ENCODE results near the gene ACOXL.

ACOXL gene

GRCh38 chr2:111031546-111032478 is 299.4 kb downstream of the ACOXL start:
- Histone ChIP-seq H3K4me3 (ENCODE audit: low read depth, low read length, poor library complexity, severe bottlenecking) (no peak overlapping the region), H2AFZ (ENCODE audit: low read length) (no peak overlapping the region), H3K79me2 (ENCODE audit: insufficient read depth, low read length) (no peaks in the 10 kb centered on the region), H3K4me2 (ENCODE audit: low read length) (no peak overlapping the region), H3F3A (ENCODE audit: insufficient read depth, low read length) (no peaks in the 10 kb centered on the region), H3K27me3 (ENCODE audit: insufficient read depth, low read length) (peaks cover 9% of the 10 kb centered on the region; the same call in 1 of the 2 replicates), H3K27ac (ENCODE audit: low read depth, low read length, poor library complexity, severe bottlenecking) (no peak overlapping the region), H3K9me2 (ENCODE audit: low read depth, low read length) (no peaks in the 10 kb centered on the region), H3K9ac (ENCODE audit: low read length) (no peak overlapping the region), H3K4me1 (ENCODE audit: insufficient read depth, low read length, severe bottlenecking) (no peaks in the 10 kb centered on the region), H3K36me3 (ENCODE audit: insufficient read depth, low read length) (no peaks in the 10 kb centered on the region), H3K9me3 (ENCODE audit: low read length) (no peaks in the 10 kb centered on the region), H4K20me1 (ENCODE audit: insufficient read depth, low read length) (no peaks in the 10 kb centered on the region)
- TF ChIP-seq EZH2 (IDR thresholded peaks at IDR 0.05; ENCODE audit: borderline replicate concordance, low read length), result no peak
- TF ChIP-seq, protein P1, sequence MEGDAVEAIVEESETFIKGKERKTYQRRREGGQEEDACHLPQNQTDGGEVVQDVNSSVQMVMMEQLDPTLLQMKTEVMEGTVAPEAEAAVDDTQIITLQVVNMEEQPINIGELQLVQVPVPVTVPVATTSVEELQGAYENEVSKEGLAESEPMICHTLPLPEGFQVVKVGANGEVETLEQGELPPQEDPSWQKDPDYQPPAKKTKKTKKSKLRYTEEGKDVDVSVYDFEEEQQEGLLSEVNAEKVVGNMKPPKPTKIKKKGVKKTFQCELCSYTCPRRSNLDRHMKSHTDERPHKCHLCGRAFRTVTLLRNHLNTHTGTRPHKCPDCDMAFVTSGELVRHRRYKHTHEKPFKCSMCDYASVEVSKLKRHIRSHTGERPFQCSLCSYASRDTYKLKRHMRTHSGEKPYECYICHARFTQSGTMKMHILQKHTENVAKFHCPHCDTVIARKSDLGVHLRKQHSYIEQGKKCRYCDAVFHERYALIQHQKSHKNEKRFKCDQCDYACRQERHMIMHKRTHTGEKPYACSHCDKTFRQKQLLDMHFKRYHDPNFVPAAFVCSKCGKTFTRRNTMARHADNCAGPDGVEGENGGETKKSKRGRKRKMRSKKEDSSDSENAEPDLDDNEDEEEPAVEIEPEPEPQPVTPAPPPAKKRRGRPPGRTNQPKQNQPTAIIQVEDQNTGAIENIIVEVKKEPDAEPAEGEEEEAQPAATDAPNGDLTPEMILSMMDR (IDR thresholded peaks at IDR 0.05; ENCODE audit: low read length), result no peak

DNA sequence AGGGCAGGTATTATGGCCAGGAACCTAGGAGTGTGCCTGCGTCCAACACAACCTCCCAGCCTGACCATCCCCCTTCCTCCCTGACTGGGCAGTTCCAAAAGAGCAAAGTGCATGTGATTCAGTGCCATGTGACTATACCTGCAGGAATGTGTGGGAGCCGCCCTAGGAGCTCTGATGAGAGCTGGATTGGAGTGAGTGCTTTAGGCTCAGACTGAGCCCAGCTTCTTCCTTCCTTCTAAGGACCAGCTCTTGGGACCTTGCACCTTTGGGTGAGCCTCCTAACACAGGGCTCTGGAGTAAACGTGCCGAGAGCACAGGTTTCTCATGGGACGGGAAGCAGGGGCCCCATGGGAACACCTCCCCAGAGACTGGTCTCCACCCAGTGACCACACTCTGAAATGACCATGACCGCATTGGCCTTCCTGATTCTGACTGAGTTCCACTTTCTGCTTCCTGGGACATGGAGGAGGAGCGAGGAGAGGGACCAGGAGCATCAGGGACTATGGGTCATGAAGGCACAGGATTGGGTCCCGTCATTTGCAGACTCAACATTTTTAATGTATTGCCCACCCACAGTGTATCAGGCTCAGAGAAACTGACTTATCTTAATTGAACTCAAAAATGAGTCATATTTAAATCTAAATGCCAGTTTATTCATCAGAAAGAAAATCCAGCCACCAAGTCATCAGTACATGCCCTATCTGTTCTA is 300.5 kb downstream of the ACOXL start:
- peaks cover 6% of the 10 kb centered on the region; the same call in 1 of the 2 replicates for H3K27me3 ChIP-seq (ENCODE audit: insufficient read depth, low read length)
- no peak overlapping the region for H3K4me3 ChIP-seq (ENCODE audit: low read depth, low read length, poor library complexity, severe bottlenecking)
- no peaks in the 10 kb centered on the region for H3K9me2 ChIP-seq (ENCODE audit: low read depth, low read length)
- TF ChIP-seq EZH2 (IDR thresholded peaks at IDR 0.05; ENCODE audit: borderline replicate concordance, low read length), result no peak
- TF ChIP-seq, protein P1 (IDR thresholded peaks at IDR 0.05; ENCODE audit: low read length), result no peak
- no peaks in the 10 kb centered on the region for H4K20me1 ChIP-seq (ENCODE audit: insufficient read depth, low read length)
- no peaks in the 10 kb centered on the region for H3K36me3 ChIP-seq (ENCODE audit: insufficient read depth, low read length)
- H2AFZ ChIP-seq (ENCODE audit: low read length), result no peak overlapping the region
- no peak overlapping the region for H3K4me2 ChIP-seq (ENCODE audit: low read length)
- no peak overlapping the region for H3K27ac ChIP-seq (ENCODE audit: low read depth, low read length, poor library complexity, severe bottlenecking)
- no peaks in the 10 kb centered on the region for H3K4me1 ChIP-seq (ENCODE audit: insufficient read depth, low read length, severe bottlenecking)
- no peaks in the 10 kb centered on the region for H3K9me3 ChIP-seq (ENCODE audit: low read length)
- H3K9ac ChIP-seq (ENCODE audit: low read length), result no peak overlapping the region
- H3K79me2 ChIP-seq (ENCODE audit: insufficient read depth, low read length), result no peaks in the 10 kb centered on the region
- H3F3A ChIP-seq (ENCODE audit: insufficient read depth, low read length), result no peaks in the 10 kb centered on the region

DNA sequence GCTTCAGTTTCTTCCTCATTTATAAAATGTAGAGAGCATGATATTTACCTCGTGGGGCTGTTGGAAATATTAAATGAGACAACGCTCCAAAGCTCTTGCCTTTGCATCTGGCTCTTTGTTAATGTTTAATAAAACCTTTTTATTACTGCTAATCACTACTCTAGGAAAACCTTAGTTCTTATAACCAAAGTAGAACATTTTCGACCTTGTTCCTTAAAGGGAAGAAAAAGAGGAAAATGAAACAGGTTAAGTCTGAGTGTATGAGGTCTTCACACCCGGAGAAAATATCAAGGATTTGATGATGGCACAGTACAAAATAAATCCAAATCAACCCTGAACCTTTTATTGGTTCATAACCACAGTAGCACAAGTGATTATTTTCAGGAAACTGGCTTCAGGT is 301.8 kb downstream of the ACOXL start:
- no peaks in the 10 kb centered on the region for H3K9me2 ChIP-seq (ENCODE audit: low read depth, low read length)
- no peak overlapping the region for H3K4me2 ChIP-seq (ENCODE audit: low read length)
- no peak overlapping the region for H3K4me3 ChIP-seq (ENCODE audit: low read depth, low read length, poor library complexity, severe bottlenecking)
- TF ChIP-seq, protein P1 (IDR thresholded peaks at IDR 0.05; ENCODE audit: low read length), result no peak
- no peak for TF ChIP-seq EZH2 (IDR thresholded peaks at IDR 0.05; ENCODE audit: borderline replicate concordance, low read length)
- no peaks in the 10 kb centered on the region for H3K9me3 ChIP-seq (ENCODE audit: low read length)
- H3K9ac ChIP-seq (ENCODE audit: low read length), result no peak overlapping the region
- no peaks in the 10 kb centered on the region for H3K79me2 ChIP-seq (ENCODE audit: insufficient read depth, low read length)
- H3K27me3 ChIP-seq (ENCODE audit: insufficient read depth, low read length), result peaks cover 6% of the 10 kb centered on the region; the same call in 1 of the 2 replicates
- H4K20me1 ChIP-seq (ENCODE audit: insufficient read depth, low read length), result no peaks in the 10 kb centered on the region
- H2AFZ ChIP-seq (ENCODE audit: low read length), result no peak overlapping the region
- H3F3A ChIP-seq (ENCODE audit: insufficient read depth, low read length), result no peaks in the 10 kb centered on the region
- no peaks in the 10 kb centered on the region for H3K4me1 ChIP-seq (ENCODE audit: insufficient read depth, low read length, severe bottlenecking)
- H3K36me3 ChIP-seq (ENCODE audit: insufficient read depth, low read length), result no peaks in the 10 kb centered on the region
- H3K27ac ChIP-seq (ENCODE audit: low read depth, low read length, poor library complexity, severe bottlenecking), result no peak overlapping the region
